C1 segment of cervical spinal cord (tissue), 14 donors: ENCODE results near the gene CENPB.

Source experiments
- DNase-seq, 14 donors: peaks; one replicate each; lab custom pipeline; 2025; lab: John Stamatoyannopoulos, UW

Gene CENPB

GRCh38 chr20:3767427-3768341, 18.9 kb downstream of the CENPB start, which contains the start of gene ADISSP:
Gene ADISSP (minus strand): TSS chr20:3767753. CDS start chr20:3760100, 7,653 bp downstream.
- DNase-seq: peak; percentile 71 to 99 (median 96)

GRCh38 chr20:3767110-3767426, 19.5 kb downstream of the CENPB start:
- DNase-seq: no peak

GRCh38 chr20:3766422-3767109, 20.0 kb downstream of the CENPB start:
- no peak for DNase-seq

GRCh38 chr20:3765171-3765882, 21.2 kb downstream of the CENPB start:
- no peak for DNase-seq

- no peak for DNase-seq
Measured at GRCh38 chr20:3764659-3765058, 21.9 kb downstream of the CENPB start.

- no peak for DNase-seq
Measured at GRCh38 chr20:3763671-3764601, 22.6 kb downstream of the CENPB start.

GRCh38 chr20:3760655-3761348, 25.7 kb downstream of the CENPB start:
- DNase-seq: no peak

- no peak for DNase-seq
Measured at GRCh38 chr20:3759884-3760283, 26.7 kb downstream of the CENPB start.

- no peak for DNase-seq
Measured at GRCh38 chr20:3759316-3759823, 27.2 kb downstream of the CENPB start.

- no peak for DNase-seq
Measured at GRCh38 chr20:3758566-3758965, 28.0 kb downstream of the CENPB start.

- no peak for DNase-seq
Measured at GRCh38 chr20:3757268-3757667, 29.3 kb downstream of the CENPB start.

GRCh38 chr20:3755814-3756480, 30.6 kb downstream of the CENPB start:
- DNase-seq: peak in 5 of 14 donors; percentile 17 to 70 (median 43)

- DNase-seq: no peak
Measured at GRCh38 chr20:3755269-3755668, 31.3 kb downstream of the CENPB start.

- no peak for DNase-seq
Measured at GRCh38 chr20:3754276-3754630, 32.3 kb downstream of the CENPB start.

- no peak for DNase-seq
Measured at GRCh38 chr20:3753501-3754275, 32.9 kb downstream of the CENPB start.

- peak in 7 of 14 donors; percentile 14 to 42 (median 22) for DNase-seq
Measured at GRCh38 chr20:3753098-3753497, 33.4 kb downstream of the CENPB start.

GRCh38 chr20:3752386-3752759, 34.2 kb downstream of the CENPB start:
- DNase-seq: no peak

- DNase-seq: peak in 3 of 14 donors; percentile 20 to 31 (median 21)
Measured at GRCh38 chr20:3751675-3752385, 34.7 kb downstream of the CENPB start.
